ENCODE results near the gene C10orf105.

GRCh38 chr10:71721313-71721712 is 1.7 kb upstream of the C10orf105 start:
- TF ChIP-seq YY1 (IDR thresholded peaks at IDR 0.05; ENCODE audit: low read depth, low read length) = no peak
- no peak for TF ChIP-seq SIN3A (conservative IDR thresholded peaks at IDR 0.05 in 1 of 2, IDR thresholded peaks at IDR 0.05 in 1 of 2; ENCODE audit: low read depth in 1 of 2, low read length in 2 of 2)
- TF ChIP-seq NRF1 (IDR thresholded peaks at IDR 0.05; ENCODE audit: low read depth, low read length) = no peak
- no peak for TF ChIP-seq CTCF (IDR thresholded peaks at IDR 0.05; ENCODE audit: control extremely low read depth in 1 of 3, insufficient read depth in 1 of 3, low read depth in 1 of 3, low read length in 3 of 3)
- no peak for TF ChIP-seq TAF1 (IDR thresholded peaks at IDR 0.05; ENCODE audit: low read depth, low read length)
- TF ChIP-seq POLR2A (IDR thresholded peaks at IDR 0.05; ENCODE audit: control extremely low read depth in 1 of 2, low read depth in 2 of 2, low read length in 2 of 2) = no peak
- TF ChIP-seq, protein P1, sequence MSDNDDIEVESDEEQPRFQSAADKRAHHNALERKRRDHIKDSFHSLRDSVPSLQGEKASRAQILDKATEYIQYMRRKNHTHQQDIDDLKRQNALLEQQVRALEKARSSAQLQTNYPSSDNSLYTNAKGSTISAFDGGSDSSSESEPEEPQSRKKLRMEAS (IDR thresholded peaks at IDR 0.05) = no peak
- TF ChIP-seq POLR2AphosphoS5 (IDR thresholded peaks at IDR 0.05; ENCODE audit: low read depth, low read length) = no peak
- no peak for TF ChIP-seq GABPA (IDR thresholded peaks at IDR 0.05; ENCODE audit: borderline replicate concordance, insufficient read depth, low read length)
- no peak for TF ChIP-seq EZH2 (IDR thresholded peaks at IDR 0.05; ENCODE audit: low read depth, low read length, severe bottlenecking)
- TF ChIP-seq ZNF274 (IDR thresholded peaks at IDR 0.05; ENCODE audit: borderline replicate concordance, extremely low read depth, low read length) = no peak
- no peak for TF ChIP-seq JUND (IDR thresholded peaks at IDR 0.05; ENCODE audit: low read length)
- TF ChIP-seq SP1 (IDR thresholded peaks at IDR 0.05; ENCODE audit: low read depth, low read length) = no peak
